SK-N-MC (cell line): ENCODE measurements around the gene POTEJ.
"Not testable (repeated sequence)": the region's sequence is repeated elsewhere in the genome, so short reads cannot be mapped to it uniquely, and the experiment has no call there.

Experiments used
- EZH2 ChIP-seq: fragments of 200-600 bp; sonication (generic); IDR thresholded peaks from one replicate; pipeline ENCODE4 v1.6.1; 2017; ENCODE audit warnings: antibody characterized with exemption
- POLR2AphosphoS5 ChIP-seq: IDR thresholded peaks from 2 replicates; pipeline ENCODE4 v1.6.1; 2012; ENCODE audit warnings: mild to moderate bottlenecking, low read depth, low read length, borderline replicate concordance

- TF ChIP-seq POLR2AphosphoS5, EZH2: not testable (repeated sequence)
Observed at GRCh38 chr2:130598463-130598862, 12.8 kb upstream of the POTEJ start.
